Measurements from ENCODE around the gene RALGPS2.

The RALGPS2 gene

GRCh38 chr1:178912597-178912996 lies 187.6 kb downstream of the RALGPS2 start:
- Histone ChIP-seq H3K23ac (ENCODE audit: low read length) (no peak overlapping the region), H3K18ac (ENCODE audit: low read length) (no peak overlapping the region), H3K4ac (ENCODE audit: low read depth, low read length) (no peak overlapping the region), H4K12ac (ENCODE audit: low read depth, low read length) (no peak overlapping the region), H3K27ac (ENCODE audit: low read depth, low read length) (no peak overlapping the region), H3K4me2 (ENCODE audit: low read length) (no peak overlapping the region), H3K79me1 (ENCODE audit: low read length) (no peaks in the 10 kb centered on the region), H2BK5ac (ENCODE audit: low read depth, low read length, poor library complexity) (no peak overlapping the region), H3K36me3 (ENCODE audit: control insufficient read depth in 1 of 2, insufficient read depth in 2 of 2, low read length in 2 of 2) (peaks cover 0 to 3% of the 10 kb centered on the region in 2 experiments), H2AFZ (ENCODE audit: insufficient read depth, low read length, poor library complexity) (no peak overlapping the region), H4K8ac (ENCODE audit: low read depth, low read length) (no peak overlapping the region), H2BK12ac (ENCODE audit: low read length) (no peak overlapping the region), H4K91ac (ENCODE audit: low read depth, low read length) (no peak overlapping the region), H2BK120ac (ENCODE audit: insufficient read depth, low read length, poor library complexity) (no peak overlapping the region), H2AK5ac (ENCODE audit: low read length) (no peak overlapping the region), H3K27me3 (ENCODE audit: insufficient read depth, low read length) (no peaks in the 10 kb centered on the region), H3K9me3 (ENCODE audit: insufficient read depth, low read depth, low read length) (no peaks in the 10 kb centered on the region), H3K14ac (ENCODE audit: low read length) (no peak overlapping the region), H3K4me3 (ENCODE audit: low read depth, low read length) (no peak overlapping the region), H3K9ac (ENCODE audit: low read length) (no peak overlapping the region), H3K4me1 (ENCODE audit: control insufficient read depth in 1 of 2, insufficient read depth in 2 of 2, low read length in 2 of 2) (no peaks in the 10 kb centered on the region), H3K79me2 (ENCODE audit: control insufficient read depth, insufficient read depth, low read length, poor library complexity) (no peaks in the 10 kb centered on the region)
- peak in 1 of 2 donors; percentile 18 for DNase-seq
- no CpG with 5 or more reads among the region's 2 CpGs for WGBS (ENCODE audit: extremely low coverage, insufficient coverage, insufficient read length)

DNA sequence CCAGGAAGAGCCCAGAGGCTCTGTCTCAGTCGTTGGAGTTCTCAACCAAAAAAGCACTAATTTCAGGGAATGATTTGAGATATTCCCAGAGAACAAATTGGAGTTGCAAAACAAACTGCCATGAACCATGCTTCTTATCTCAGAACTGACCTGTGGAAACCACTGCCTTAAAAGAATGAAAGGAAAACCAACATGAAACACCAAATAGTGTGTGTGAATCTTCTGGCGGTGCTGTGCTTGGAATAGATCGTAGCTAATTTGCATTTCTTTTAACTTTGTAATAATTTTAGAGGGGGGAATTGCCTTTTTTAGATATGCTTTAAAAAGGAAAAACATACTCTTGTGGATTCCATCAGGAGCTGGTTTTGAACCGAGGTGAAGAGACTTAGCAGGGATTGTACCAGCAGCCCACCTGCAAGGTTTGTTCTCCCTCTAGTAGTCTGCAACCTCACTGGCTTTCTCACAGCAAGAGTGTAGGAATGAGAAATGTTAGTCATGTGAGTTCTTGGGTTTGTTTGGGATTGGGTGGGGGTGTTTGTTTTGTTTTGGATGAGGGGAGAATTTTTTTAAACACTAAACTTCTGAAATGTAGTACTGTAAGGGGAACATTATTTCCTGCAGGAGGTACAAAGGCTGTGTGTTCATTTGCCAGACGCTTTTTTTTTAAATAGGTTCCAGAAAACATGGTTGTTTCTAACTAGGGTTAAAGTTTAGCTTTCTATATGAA lies 191.6 kb downstream of the RALGPS2 start:
- no peak overlapping the region for H2BK5ac ChIP-seq (ENCODE audit: low read depth, low read length, poor library complexity)

DNA sequence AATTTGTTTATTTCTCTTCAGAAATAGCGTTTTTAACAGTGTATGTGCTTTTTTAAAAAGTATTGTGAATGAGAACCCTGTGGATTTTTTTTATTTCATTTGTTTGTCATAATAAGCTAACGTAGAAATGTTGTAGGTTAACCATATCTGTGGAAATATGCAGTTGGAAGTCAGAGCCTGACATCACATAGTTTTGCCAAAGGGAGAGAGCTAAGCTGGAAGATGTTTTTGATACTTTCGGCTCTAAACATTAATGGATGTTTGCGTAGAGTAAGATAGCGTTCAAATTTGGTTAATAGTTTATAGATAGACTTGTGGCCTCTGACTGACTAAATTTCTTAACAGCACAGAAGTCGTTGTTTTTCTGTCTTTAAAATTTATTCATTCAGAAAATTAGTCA lies 193.3 kb downstream of the RALGPS2 start:
- no peaks in the 10 kb centered on the region for H3K4me1 ChIP-seq (ENCODE audit: control insufficient read depth in 1 of 2, insufficient read depth in 2 of 2, low read length in 2 of 2)
- no peak overlapping the region for H2AFZ ChIP-seq (ENCODE audit: insufficient read depth, low read length, poor library complexity)
- peak in 1 of 2 donors; percentile 21 for DNase-seq
- H2AK5ac ChIP-seq (ENCODE audit: low read length), result no peak overlapping the region
- H3K4me3 ChIP-seq (ENCODE audit: low read depth, low read length), result no peak overlapping the region
- H3K23ac ChIP-seq (ENCODE audit: low read length), result no peak overlapping the region
- H3K27me3 ChIP-seq (ENCODE audit: insufficient read depth, low read length), result no peaks in the 10 kb centered on the region
- no peaks in the 10 kb centered on the region for H3K79me2 ChIP-seq (ENCODE audit: control insufficient read depth, insufficient read depth, low read length, poor library complexity)
- no peaks in the 10 kb centered on the region for H3K79me1 ChIP-seq (ENCODE audit: low read length)
- H3K36me3 ChIP-seq (ENCODE audit: control insufficient read depth in 1 of 2, insufficient read depth in 2 of 2, low read length in 2 of 2), result peaks cover 0 to 3% of the 10 kb centered on the region in 2 experiments
- H3K18ac ChIP-seq (ENCODE audit: low read length), result no peak overlapping the region
- H4K8ac ChIP-seq (ENCODE audit: low read depth, low read length), result no peak overlapping the region
- H3K14ac ChIP-seq (ENCODE audit: low read length), result no peak overlapping the region
- WGBS (ENCODE audit: extremely low coverage, insufficient coverage, insufficient read length), result no CpG with 5 or more reads among the region's 6 CpGs
- H2BK120ac ChIP-seq (ENCODE audit: insufficient read depth, low read length, poor library complexity), result no peak overlapping the region
- no peak overlapping the region for H4K91ac ChIP-seq (ENCODE audit: low read depth, low read length)
- H3K4ac ChIP-seq (ENCODE audit: low read depth, low read length), result no peak overlapping the region
- H3K9me3 ChIP-seq (ENCODE audit: insufficient read depth, low read depth, low read length), result no peaks in the 10 kb centered on the region
- H3K4me2 ChIP-seq (ENCODE audit: low read length), result no peak overlapping the region
- H3K9ac ChIP-seq (ENCODE audit: low read length), result no peak overlapping the region
- H2BK5ac ChIP-seq (ENCODE audit: low read depth, low read length, poor library complexity), result no peak overlapping the region
- H2BK12ac ChIP-seq (ENCODE audit: low read length), result no peak overlapping the region
- no peak overlapping the region for H3K27ac ChIP-seq (ENCODE audit: low read depth, low read length)
- H4K12ac ChIP-seq (ENCODE audit: low read depth, low read length), result no peak overlapping the region

More for the DNA sequence above, 191.6 kb downstream of the RALGPS2 start:
- no peak overlapping the region for H3K27ac ChIP-seq (ENCODE audit: low read depth, low read length)
- no peaks in the 10 kb centered on the region for H3K9me3 ChIP-seq (ENCODE audit: insufficient read depth, low read depth, low read length)
- no peak overlapping the region for H3K4me3 ChIP-seq (ENCODE audit: low read depth, low read length)
- no peaks in the 10 kb centered on the region for H3K79me2 ChIP-seq (ENCODE audit: control insufficient read depth, insufficient read depth, low read length, poor library complexity)
- H3K23ac ChIP-seq (ENCODE audit: low read length), result peak overlapping the region; percentile 85
- WGBS (ENCODE audit: extremely low coverage, insufficient coverage, insufficient read length), result no CpG with 5 or more reads among the region's 5 CpGs
- no peak overlapping the region for H3K9ac ChIP-seq (ENCODE audit: low read length)
- no peak overlapping the region for H2BK120ac ChIP-seq (ENCODE audit: insufficient read depth, low read length, poor library complexity)
- no peak overlapping the region for H2BK12ac ChIP-seq (ENCODE audit: low read length)
- H3K4me2 ChIP-seq (ENCODE audit: low read length), result no peak overlapping the region
- DNase-seq, result no peak
- no peak overlapping the region for H4K8ac ChIP-seq (ENCODE audit: low read depth, low read length)
- H3K79me1 ChIP-seq (ENCODE audit: low read length), result no peaks in the 10 kb centered on the region
- no peak overlapping the region for H3K14ac ChIP-seq (ENCODE audit: low read length)
- no peak overlapping the region for H2AFZ ChIP-seq (ENCODE audit: insufficient read depth, low read length, poor library complexity)
- H4K91ac ChIP-seq (ENCODE audit: low read depth, low read length), result no peak overlapping the region
- no peak overlapping the region for H3K4ac ChIP-seq (ENCODE audit: low read depth, low read length)
- H3K4me1 ChIP-seq (ENCODE audit: control insufficient read depth in 1 of 2, insufficient read depth in 2 of 2, low read length in 2 of 2), result no peaks in the 10 kb centered on the region
- H4K12ac ChIP-seq (ENCODE audit: low read depth, low read length), result no peak overlapping the region
- H3K36me3 ChIP-seq (ENCODE audit: control insufficient read depth in 1 of 2, insufficient read depth in 2 of 2, low read length in 2 of 2), result peaks cover 0 to 3% of the 10 kb centered on the region in 2 experiments
- no peak overlapping the region for H3K18ac ChIP-seq (ENCODE audit: low read length)
- no peak overlapping the region for H2AK5ac ChIP-seq (ENCODE audit: low read length)
- H3K27me3 ChIP-seq (ENCODE audit: insufficient read depth, low read length), result no peaks in the 10 kb centered on the region

- H3K18ac ChIP-seq (ENCODE audit: low read length), result no peak overlapping the region
- no peaks in the 10 kb centered on the region for H3K79me1 ChIP-seq (ENCODE audit: low read length)
- WGBS (ENCODE audit: extremely low coverage, insufficient coverage, insufficient read length), result no CpG with 5 or more reads among the region's 2 CpGs
- no peak overlapping the region for H4K91ac ChIP-seq (ENCODE audit: low read depth, low read length)
- H3K9me3 ChIP-seq (ENCODE audit: insufficient read depth, low read depth, low read length), result no peaks in the 10 kb centered on the region
- peaks cover 0 to 3% of the 10 kb centered on the region in 2 experiments for H3K36me3 ChIP-seq (ENCODE audit: control insufficient read depth in 1 of 2, insufficient read depth in 2 of 2, low read length in 2 of 2)
- no peaks in the 10 kb centered on the region for H3K4me1 ChIP-seq (ENCODE audit: control insufficient read depth in 1 of 2, insufficient read depth in 2 of 2, low read length in 2 of 2)
- H3K27me3 ChIP-seq (ENCODE audit: insufficient read depth, low read length), result no peaks in the 10 kb centered on the region
- H2AK5ac ChIP-seq (ENCODE audit: low read length), result no peak overlapping the region
- no peak for DNase-seq
- no peak overlapping the region for H3K9ac ChIP-seq (ENCODE audit: low read length)
- H4K8ac ChIP-seq (ENCODE audit: low read depth, low read length), result no peak overlapping the region
- H2AFZ ChIP-seq (ENCODE audit: insufficient read depth, low read length, poor library complexity), result no peak overlapping the region
- no peak overlapping the region for H3K4me2 ChIP-seq (ENCODE audit: low read length)
- no peak overlapping the region for H3K4me3 ChIP-seq (ENCODE audit: low read depth, low read length)
- H3K4ac ChIP-seq (ENCODE audit: low read depth, low read length), result no peak overlapping the region
- no peak overlapping the region for H3K23ac ChIP-seq (ENCODE audit: low read length)
- no peak overlapping the region for H4K12ac ChIP-seq (ENCODE audit: low read depth, low read length)
- H3K79me2 ChIP-seq (ENCODE audit: control insufficient read depth, insufficient read depth, low read length, poor library complexity), result no peaks in the 10 kb centered on the region
- H2BK5ac ChIP-seq (ENCODE audit: low read depth, low read length, poor library complexity), result no peak overlapping the region
- H2BK12ac ChIP-seq (ENCODE audit: low read length), result no peak overlapping the region
- no peak overlapping the region for H2BK120ac ChIP-seq (ENCODE audit: insufficient read depth, low read length, poor library complexity)
- H3K14ac ChIP-seq (ENCODE audit: low read length), result no peak overlapping the region
- H3K27ac ChIP-seq (ENCODE audit: low read depth, low read length), result no peak overlapping the region
Observed at GRCh38 chr1:178918955-178919354, 193.9 kb downstream of the RALGPS2 start.
